ENCODE results near the gene ACYP1. TPM values are rescaled to one million over a fixed set of nuclear protein-coding genes. Genes with fewer than 3 reads are reported as not detected.

ACYP1 gene
- total and polyA plus RNA-seq, 2 of the 13 experiments (the other 11 are each of a cell fraction or from before 2014, with no cell fraction given) = 9.7 to 22.4 TPM

- ChIA-PET CTCF (ENCODE audit: low intra/inter-chr PET ratio, low total read pairs) (no interaction called here), POLR2A (interaction anchor here (0.8 to 3.3 kb wide), 6 partner anchors 9 to 90 kb away, joined by 3 to 13 read pairs (median 6); partner anchors contain the start of genes ACYP1, MLH3, NEK9 and ZC2HC1C)
- H3K4me3 ChIP-seq (replicated peaks in 1 of 3; ENCODE audit: insufficient read depth in 1 of 3, low read depth in 2 of 3, low read length in 3 of 3) = peak overlapping the region in 1 of 3 experiments; percentile 18; a peak in 1 of 6 replicates
- H4K20me1 ChIP-seq (ENCODE audit: insufficient read depth, low read length) = no peaks in the 10 kb centered on the region
- WGBS (ENCODE audit: low lambda C conversion rate) = 73% methylated on average over 6 of the region's 6 CpGs
- DNase-seq (ENCODE audit: low spot score) (no peak), FAIRE-seq (no peak), ATAC-seq (peak; percentile 40; the same call in 1 of the 3 replicates)
- no TSS peak for BruUV-seq (replicated peaks)
- H3K9ac ChIP-seq (ENCODE audit: insufficient read depth, low read depth, low read length) = peak overlapping the region; percentile 46
- H3K36me3 ChIP-seq (replicated peaks in 1 of 2; ENCODE audit: control insufficient read depth in 1 of 2, insufficient read depth in 2 of 2, low read length in 2 of 2) = peaks cover 6 to 10% of the 10 kb centered on the region in 2 experiments
- no peak overlapping the region for H2AFZ ChIP-seq (ENCODE audit: low read length)
- peaks cover 15% of the 10 kb centered on the region for H3K79me2 ChIP-seq (ENCODE audit: insufficient read depth, low read length)
- no peaks in the 10 kb centered on the region for H3K27me3 ChIP-seq (ENCODE audit: control insufficient read depth in 1 of 2, insufficient read depth in 2 of 2, low read length in 2 of 2)
- H3K27ac ChIP-seq (ENCODE audit: extremely low read length, insufficient read depth, low read length) = peak overlapping the region; percentile 80
- intact Hi-C loops (cut with micrococcal nuclease; ENCODE audit: unreplicated experiment) (no loop called here), in situ Hi-C loops (cut with HindIII; ENCODE audit: extremely low pct_ligation_motif_present, low pct_unique_long_range_greater_than_20kb) (no loop called here)
- H3K4me1 ChIP-seq (ENCODE audit: insufficient read depth, low read length) = peaks cover 63% of the 10 kb centered on the region
- peak overlapping the region; percentile 54 for H3K4me2 ChIP-seq (ENCODE audit: low read depth, low read length)
- no peak for TF ChIP-seq SIX4 (CRISPR knock-in tag; IDR thresholded peaks at IDR 0.05)
- TF ChIP-seq MAFF (IDR thresholded peaks at IDR 0.05; ENCODE audit: low read depth, low read length) = peak; percentile 80
- peak; percentile 84 to 87 for TF ChIP-seq MAFK (conservative IDR thresholded peaks at IDR 0.05 in 1 of 2, IDR thresholded peaks at IDR 0.05 in 1 of 2; ENCODE audit: low read length in 2 of 2)
- TF ChIP-seq LRRFIP1 (CRISPR knock-in tag; conservative IDR thresholded peaks at IDR 0.05) = no peak
- 0 out of 2 replicates have a peak, but pooled peaks have one; percentile 7 for TF ChIP-seq DMAP1 (CRISPR knock-in tag; IDR thresholded peaks at IDR 0.05)
- no peaks in the 10 kb centered on the region for H3K9me3 ChIP-seq (ENCODE audit: low read length)
These were observed 21.8 kb downstream of the ACYP1 start for GRCh38 chr14:75042035-75042434.

DNA sequence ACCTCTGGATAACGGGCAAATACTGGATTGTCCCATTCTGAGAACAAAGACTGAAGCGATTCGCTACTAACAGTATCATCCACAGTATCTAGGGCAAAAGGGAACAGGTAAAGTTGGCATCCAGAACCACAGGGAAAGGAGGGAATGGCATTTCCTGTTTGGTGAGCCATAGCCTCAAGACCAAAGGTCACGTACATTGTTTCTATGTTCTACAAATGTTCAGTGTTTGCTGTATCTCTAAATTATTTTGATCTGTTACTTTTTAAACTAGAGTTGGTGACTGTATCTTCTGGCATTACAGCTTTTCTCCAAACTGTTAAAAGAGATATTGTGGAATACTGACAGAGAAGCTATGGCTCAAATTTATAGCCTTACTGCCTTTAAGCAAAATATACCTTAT is 22.2 kb downstream of the ACYP1 start:
- 20% methylated on average over 4 of the region's 4 CpGs for WGBS (ENCODE audit: low lambda C conversion rate)
- Histone ChIP-seq H3K27me3 (ENCODE audit: control insufficient read depth in 1 of 2, insufficient read depth in 2 of 2, low read length in 2 of 2) (no peaks in the 10 kb centered on the region), H3K36me3 (replicated peaks in 1 of 2; ENCODE audit: control insufficient read depth in 1 of 2, insufficient read depth in 2 of 2, low read length in 2 of 2) (peaks cover 7 to 13% of the 10 kb centered on the region in 2 experiments), H3K9me3 (ENCODE audit: low read length) (no peaks in the 10 kb centered on the region), H3K79me2 (ENCODE audit: insufficient read depth, low read length) (peaks cover 15% of the 10 kb centered on the region), H4K20me1 (ENCODE audit: insufficient read depth, low read length) (no peaks in the 10 kb centered on the region), H2AFZ (ENCODE audit: low read length) (no peak overlapping the region), H3K27ac (ENCODE audit: extremely low read length, insufficient read depth, low read length) (peak overlapping the region; percentile 80), H3K9ac (ENCODE audit: insufficient read depth, low read depth, low read length) (peak overlapping the region; percentile 46), H3K4me3 (replicated peaks in 1 of 3; ENCODE audit: insufficient read depth in 1 of 3, low read depth in 2 of 3, low read length in 3 of 3) (peak overlapping the region in 1 of 3 experiments; percentile 18; a peak in 2 of 6 replicates), H3K4me2 (ENCODE audit: low read depth, low read length) (peak overlapping the region; percentile 54), H3K4me1 (ENCODE audit: insufficient read depth, low read length) (peaks cover 59% of the 10 kb centered on the region)
- BruUV-seq (replicated peaks) = no TSS peak
- intact Hi-C loops (cut with micrococcal nuclease; ENCODE audit: unreplicated experiment) (no loop called here), in situ Hi-C loops (cut with HindIII; ENCODE audit: extremely low pct_ligation_motif_present, low pct_unique_long_range_greater_than_20kb) (no loop called here)
- ChIA-PET CTCF (ENCODE audit: low intra/inter-chr PET ratio, low total read pairs) (no interaction called here), POLR2A (interaction anchor here (0.8 to 3.3 kb wide), 6 partner anchors 10 to 90 kb away, joined by 3 to 13 read pairs (median 6); partner anchors contain the start of genes ACYP1, MLH3, NEK9 and ZC2HC1C)
- DNase-seq (ENCODE audit: low spot score) = peak; percentile 84
- peak; percentile 97 for ATAC-seq
- FAIRE-seq = peak; percentile 72
- TF ChIP-seq, protein P1, sequence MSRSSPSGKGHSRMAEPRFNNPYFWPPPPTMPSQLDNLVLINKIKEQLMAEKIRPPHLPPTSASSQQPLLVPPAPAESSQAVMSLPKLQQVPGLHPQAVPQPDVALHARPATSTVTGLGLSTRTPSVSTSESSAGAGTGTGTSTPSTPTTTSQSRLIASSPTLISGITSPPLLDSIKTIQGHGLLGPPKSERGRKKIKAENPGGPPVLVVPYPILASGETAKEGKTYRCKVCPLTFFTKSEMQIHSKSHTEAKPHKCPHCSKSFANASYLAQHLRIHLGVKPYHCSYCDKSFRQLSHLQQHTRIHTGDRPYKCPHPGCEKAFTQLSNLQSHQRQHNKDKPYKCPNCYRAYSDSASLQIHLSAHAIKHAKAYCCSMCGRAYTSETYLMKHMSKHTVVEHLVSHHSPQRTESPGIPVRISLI (CRISPR knock-in tag; IDR thresholded peaks at IDR 0.05; ENCODE audit: borderline replicate concordance) = no peak
- TF ChIP-seq, protein P2, sequence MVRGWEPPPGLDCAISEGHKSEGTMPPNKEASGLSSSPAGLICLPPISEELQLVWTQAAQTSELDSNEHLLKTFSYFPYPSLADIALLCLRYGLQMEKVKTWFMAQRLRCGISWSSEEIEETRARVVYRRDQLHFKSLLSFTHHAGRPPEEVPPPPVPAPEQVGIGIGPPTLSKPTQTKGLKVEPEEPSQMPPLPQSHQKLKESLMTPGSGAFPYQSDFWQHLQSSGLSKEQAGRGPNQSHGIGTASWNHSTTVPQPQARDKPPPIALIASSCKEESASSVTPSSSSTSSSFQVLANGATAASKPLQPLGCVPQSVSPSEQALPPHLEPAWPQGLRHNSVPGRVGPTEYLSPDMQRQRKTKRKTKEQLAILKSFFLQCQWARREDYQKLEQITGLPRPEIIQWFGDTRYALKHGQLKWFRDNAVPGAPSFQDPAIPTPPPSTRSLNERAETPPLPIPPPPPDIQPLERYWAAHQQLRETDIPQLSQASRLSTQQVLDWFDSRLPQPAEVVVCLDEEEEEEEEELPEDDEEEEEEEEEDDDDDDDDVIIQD (CRISPR knock-in tag; IDR thresholded peaks at IDR 0.05; ENCODE audit: low read depth) = peak; percentile 55; the same call in 1 of the 2 replicates
- TF ChIP-seq HIC2 (CRISPR knock-in tag; IDR thresholded peaks at IDR 0.05; ENCODE audit: low read depth) (peak; percentile 88), MIER3 (CRISPR knock-in tag; IDR thresholded peaks at IDR 0.05; ENCODE audit: borderline replicate concordance) (0 out of 2 replicates have a peak, but pooled peaks have one; percentile 11), FOSL2 (CRISPR knock-in tag; IDR thresholded peaks at IDR 0.05) (peak; percentile 58), HDAC2 (CRISPR knock-in tag; IDR thresholded peaks at IDR 0.05) (peak; percentile 52; the same call in 1 of the 2 replicates)

Measured in HepG2 (cell line).